Liver (tissue), 9 donors: ENCODE measurements around the gene UNC5B. TPM values are rescaled to one million over a fixed set of nuclear protein-coding genes. Genes with fewer than 3 reads are reported as not detected.
A peak's percentile ranks its signal among the peaks of the same experiment; 100 is the strongest.

Experiments
- DNase-seq: peaks from one replicate; pipeline ENCODE4 v3.0.0-alpha.2; 2017; ENCODE audit warnings: low spot score
- H3K27ac ChIP-seq, 2 donors: one replicate each; pipeline ENCODE4 v1.7.0; 2013; ENCODE audit warnings: inconsistent platforms in 2 of 2, low read length in 2 of 2, control low read depth in 1 of 2, low read depth in 1 of 2, mild to moderate bottlenecking in 1 of 2
- H3K27me3 ChIP-seq, 4 donors: one replicate each; pipeline versions ENCODE4 v1.6.1 to v1.7.0; 2013; ENCODE audit warnings: low read length in 3 of 4, inconsistent platforms in 1 of 4, mild to moderate bottlenecking in 1 of 4, moderate library complexity in 1 of 4; ENCODE audit not compliant: control insufficient read depth in 4 of 4, insufficient read depth in 4 of 4
- H3K36me3 ChIP-seq, 4 donors: one replicate each; pipeline versions ENCODE4 v1.6.1 to v1.7.0; 2013; ENCODE audit warnings: low read length in 3 of 4, mild to moderate bottlenecking in 3 of 4, low read depth in 1 of 4, moderate library complexity in 1 of 4; ENCODE audit not compliant: control insufficient read depth in 4 of 4, insufficient read depth in 3 of 4
- H3K4me1 ChIP-seq, 4 donors: one replicate each; pipeline versions ENCODE4 v1.6.1 to v1.7.0; 2013; ENCODE audit warnings: low read length in 3 of 4, mild to moderate bottlenecking in 3 of 4, moderate library complexity in 1 of 4; ENCODE audit not compliant: control insufficient read depth in 4 of 4, insufficient read depth in 4 of 4
- H3K4me3 ChIP-seq, 3 donors: one replicate each; pipeline versions ENCODE4 v1.6.1 to v1.7.0; 2013; ENCODE audit warnings: low read length in 3 of 3, control low read depth in 1 of 3, low read depth in 1 of 3, mild to moderate bottlenecking in 1 of 3
- H3K9ac ChIP-seq, 2 donors: one replicate each; pipeline ENCODE4 v1.7.0; 2013; ENCODE audit warnings: low read length in 2 of 2, mild to moderate bottlenecking in 2 of 2, moderate library complexity in 2 of 2, control low read depth in 1 of 2, low read depth in 1 of 2
- H3K9me3 ChIP-seq, 4 donors: one replicate each; pipeline versions ENCODE4 v1.6.1 to v1.7.0; 2013; ENCODE audit warnings: low read length in 3 of 4; ENCODE audit not compliant: control insufficient read depth in 4 of 4
- ATF3 ChIP-seq: IDR thresholded peaks from 2 replicates; pipeline ENCODE4 v1.6.1; 2016; ENCODE audit warnings: antibody characterized with exemption
- FOXA1 ChIP-seq: IDR thresholded peaks from 2 replicates; pipeline ENCODE4 v1.6.1; 2016; ENCODE audit warnings: antibody characterized with exemption
- FOXA2 ChIP-seq: IDR thresholded peaks from 2 replicates; pipeline ENCODE4 v1.6.1; 2016; ENCODE audit warnings: antibody characterized with exemption
- GABPA ChIP-seq, 2 donors: IDR thresholded peaks in 1 of 2; conservative IDR thresholded peaks in 1 of 2; 2 replicates each; pipeline ENCODE4 v1.6.1; 2016; ENCODE audit warnings: antibody characterized with exemption in 2 of 2, mild to moderate bottlenecking in 1 of 2, moderate library complexity in 1 of 2
- HNF4G ChIP-seq: IDR thresholded peaks from 2 replicates; pipeline ENCODE4 v1.6.1; 2016; ENCODE audit warnings: antibody characterized with exemption
- NR2F2 ChIP-seq: IDR thresholded peaks from 2 replicates; pipeline ENCODE4 v1.6.1; 2016; ENCODE audit warnings: antibody characterized with exemption
- RAD21 ChIP-seq, 2 donors: IDR thresholded peaks; 2 replicates each; pipeline ENCODE4 v1.6.1; 2016; ENCODE audit warnings: antibody characterized with exemption in 2 of 2, mild to moderate bottlenecking in 2 of 2
- REST ChIP-seq: IDR thresholded peaks from 2 replicates; pipeline ENCODE4 v1.6.1; 2016; ENCODE audit warnings: antibody characterized with exemption, mild to moderate bottlenecking
- RXRA ChIP-seq, 2 donors: IDR thresholded peaks; 2 replicates each; pipeline ENCODE4 v1.6.1; 2017 to 2018; ENCODE audit warnings: antibody characterized with exemption in 2 of 2, mild to moderate bottlenecking in 1 of 2
- SP1 ChIP-seq: IDR thresholded peaks from 2 replicates; pipeline ENCODE4 v1.6.1; 2018; ENCODE audit warnings: antibody characterized with exemption, mild to moderate bottlenecking
- TAF1 ChIP-seq: conservative IDR thresholded peaks from 2 replicates; pipeline ENCODE4 v1.6.1; 2016; ENCODE audit warnings: antibody characterized with exemption, mild to moderate bottlenecking
- YY1 ChIP-seq: IDR thresholded peaks from 2 replicates; pipeline ENCODE4 v1.6.1; 2016; ENCODE audit warnings: antibody characterized with exemption, mild to moderate bottlenecking
- WGBS: extraction: QIAGEN DNeasy Blood & Tissue Kit; methylation state at CpG from one replicate; pipeline ENCODE4 v1.1.7; 2013; 5-methylcytosine and 5-hydroxymethylcytosine counted together
- polyA plus RNA-seq, 2 donors: library from polyadenylated mRNA; stranded (reverse) in 1 of 2; unstranded in 1 of 2; fragments of 200-250 nt in 1 of 2; fragments of >200 nt in 1 of 2; fragmentation: Nextera tagmentation in 1 of 2; extraction: Ambion mirVana in 1 of 2; gene quantifications; one replicate each; pipeline versions ENCODE4 v1.2.1 to v1.2.3, GENCODE V29; 2013 to 2015
- total RNA-seq, 2 donors: library from RNA; depleted of rRNA; stranded (reverse); fragments of >200 nt; gene quantifications; one replicate each; pipeline ENCODE4 v1.2.3, GENCODE V29; 2014
- TF ChIP-seq, protein P1 (sequence below): IDR thresholded peaks from 2 replicates; pipeline ENCODE4 v1.6.1; 2016; ENCODE audit warnings: antibody characterized with exemption
- TF ChIP-seq, protein P2 (sequence below): fragments of 150-350 bp; IDR thresholded peaks from 2 replicates; pipeline ENCODE4 v1.5.1; 2017; ENCODE audit warnings: improper control_type of control experiment, low read depth, low read length; ENCODE audit not compliant: missing input control
- TF ChIP-seq, protein P3 (sequence below): IDR thresholded peaks from 2 replicates; pipeline ENCODE4 v1.6.1; 2016; ENCODE audit warnings: antibody characterized with exemption
- donor health status: healthy.
- donor health status: healthy.
- donor health status: healthy.
- donor health status: healthy.
- donor health status: healthy.

Gene UNC5B
- total and polyA plus RNA-seq, 4 donors: 0.56 to 1.8 (median 1.3) TPM

DNA sequence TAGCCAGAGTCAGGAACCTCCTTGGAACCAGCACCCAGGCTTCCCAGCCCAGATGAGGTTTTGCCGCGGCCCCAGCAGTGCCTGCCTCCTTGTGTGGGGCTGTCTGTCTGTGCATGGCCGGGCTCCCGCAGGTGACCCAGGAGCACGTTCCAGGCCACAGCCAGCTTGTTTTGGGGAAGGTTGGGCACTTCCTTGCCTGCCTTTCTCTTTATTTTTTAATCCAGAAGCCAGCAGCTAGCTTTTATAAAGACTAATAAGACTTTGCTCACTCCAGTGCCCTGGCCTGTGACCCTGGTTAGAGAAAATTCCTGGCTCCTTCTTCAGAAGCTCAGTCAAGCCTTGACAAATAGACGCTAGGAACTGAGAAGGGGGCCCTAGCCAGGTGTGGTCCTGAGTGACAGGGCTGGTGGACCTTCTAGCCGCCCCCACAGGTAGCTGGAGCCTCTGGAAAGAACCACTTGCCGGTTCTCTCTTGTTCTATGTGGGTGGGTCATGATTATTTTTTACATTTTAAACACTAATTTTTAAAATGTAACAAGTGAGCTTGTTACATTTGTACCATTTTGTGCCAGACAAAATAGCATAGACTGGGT lies 107.5 kb downstream of the UNC5B start:
- WGBS: 33% methylated on average over 8 of the region's 8 CpGs
- peak overlapping the region; percentile 73 to 78 for H3K27ac ChIP-seq
- no peaks in the 10 kb centered on the region for H3K9me3 ChIP-seq
- H3K36me3 ChIP-seq: peaks cover 0 to 12% (median 9%) of the 10 kb centered on the region in 4 donors
- H3K4me3 ChIP-seq: peak overlapping the region; percentile 64 to 86 (median 66)
- peaks cover 3 to 19% (median 10%) of the 10 kb centered on the region in 4 donors for H3K4me1 ChIP-seq
- TF ChIP-seq ATF3 (no peak), RAD21 (IDR thresholded peaks at IDR 0.05) (peak in 1 of 2 donors; percentile 2)
- H3K27me3 ChIP-seq: no peaks in the 10 kb centered on the region
- peak overlapping the region in 1 of 2 donors; percentile 68 for H3K9ac ChIP-seq
- no peak for DNase-seq

- Histone ChIP-seq H3K4me1 (peaks cover 3 to 19% (median 10%) of the 10 kb centered on the region in 4 donors), H3K4me3 (no peak overlapping the region), H3K27me3 (no peaks in the 10 kb centered on the region), H3K27ac (no peak overlapping the region), H3K9me3 (no peaks in the 10 kb centered on the region), H3K36me3 (peaks cover 2 to 14% (median 9%) of the 10 kb centered on the region in 4 donors), H3K9ac (no peak overlapping the region)
- no peak for DNase-seq
- TF ChIP-seq, protein P1, sequence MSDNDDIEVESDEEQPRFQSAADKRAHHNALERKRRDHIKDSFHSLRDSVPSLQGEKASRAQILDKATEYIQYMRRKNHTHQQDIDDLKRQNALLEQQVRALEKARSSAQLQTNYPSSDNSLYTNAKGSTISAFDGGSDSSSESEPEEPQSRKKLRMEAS: no peak
- no peak for TF ChIP-seq FOXA2
- TF ChIP-seq NR2F2: no peak
- no peak for TF ChIP-seq FOXA1
- TF ChIP-seq, protein P2, sequence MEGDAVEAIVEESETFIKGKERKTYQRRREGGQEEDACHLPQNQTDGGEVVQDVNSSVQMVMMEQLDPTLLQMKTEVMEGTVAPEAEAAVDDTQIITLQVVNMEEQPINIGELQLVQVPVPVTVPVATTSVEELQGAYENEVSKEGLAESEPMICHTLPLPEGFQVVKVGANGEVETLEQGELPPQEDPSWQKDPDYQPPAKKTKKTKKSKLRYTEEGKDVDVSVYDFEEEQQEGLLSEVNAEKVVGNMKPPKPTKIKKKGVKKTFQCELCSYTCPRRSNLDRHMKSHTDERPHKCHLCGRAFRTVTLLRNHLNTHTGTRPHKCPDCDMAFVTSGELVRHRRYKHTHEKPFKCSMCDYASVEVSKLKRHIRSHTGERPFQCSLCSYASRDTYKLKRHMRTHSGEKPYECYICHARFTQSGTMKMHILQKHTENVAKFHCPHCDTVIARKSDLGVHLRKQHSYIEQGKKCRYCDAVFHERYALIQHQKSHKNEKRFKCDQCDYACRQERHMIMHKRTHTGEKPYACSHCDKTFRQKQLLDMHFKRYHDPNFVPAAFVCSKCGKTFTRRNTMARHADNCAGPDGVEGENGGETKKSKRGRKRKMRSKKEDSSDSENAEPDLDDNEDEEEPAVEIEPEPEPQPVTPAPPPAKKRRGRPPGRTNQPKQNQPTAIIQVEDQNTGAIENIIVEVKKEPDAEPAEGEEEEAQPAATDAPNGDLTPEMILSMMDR: no peak
- no peak for TF ChIP-seq HNF4G
- no peak for TF ChIP-seq RXRA (IDR thresholded peaks at IDR 0.05)
- TF ChIP-seq GABPA (IDR thresholded peaks at IDR 0.05 in 1 of 2, conservative IDR thresholded peaks at IDR 0.05 in 1 of 2): no peak
- TF ChIP-seq SP1: no peak
- no peak for TF ChIP-seq RAD21 (IDR thresholded peaks at IDR 0.05)
- no peak for TF ChIP-seq ATF3
- TF ChIP-seq, protein P3, sequence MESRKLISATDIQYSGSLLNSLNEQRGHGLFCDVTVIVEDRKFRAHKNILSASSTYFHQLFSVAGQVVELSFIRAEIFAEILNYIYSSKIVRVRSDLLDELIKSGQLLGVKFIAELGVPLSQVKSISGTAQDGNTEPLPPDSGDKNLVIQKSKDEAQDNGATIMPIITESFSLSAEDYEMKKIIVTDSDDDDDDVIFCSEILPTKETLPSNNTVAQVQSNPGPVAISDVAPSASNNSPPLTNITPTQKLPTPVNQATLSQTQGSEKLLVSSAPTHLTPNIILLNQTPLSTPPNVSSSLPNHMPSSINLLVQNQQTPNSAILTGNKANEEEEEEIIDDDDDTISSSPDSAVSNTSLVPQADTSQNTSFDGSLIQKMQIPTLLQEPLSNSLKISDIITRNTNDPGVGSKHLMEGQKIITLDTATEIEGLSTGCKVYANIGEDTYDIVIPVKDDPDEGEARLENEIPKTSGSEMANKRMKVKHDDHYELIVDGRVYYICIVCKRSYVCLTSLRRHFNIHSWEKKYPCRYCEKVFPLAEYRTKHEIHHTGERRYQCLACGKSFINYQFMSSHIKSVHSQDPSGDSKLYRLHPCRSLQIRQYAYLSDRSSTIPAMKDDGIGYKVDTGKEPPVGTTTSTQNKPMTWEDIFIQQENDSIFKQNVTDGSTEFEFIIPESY: no peak
- no peak for TF ChIP-seq REST
- TF ChIP-seq YY1: no peak
- TF ChIP-seq TAF1: no peak
- WGBS: 78% methylated on average over 5 of the region's 5 CpGs
Observed at GRCh38 chr10:71320592-71320991, 108.2 kb downstream of the UNC5B start.
